H9 (cell line): Measurements from ENCODE around the gene FAS. TPM values are rescaled to one million over a fixed set of nuclear protein-coding genes. Genes with fewer than 3 reads are reported as not detected.

Source experiments
- DNase-seq: peaks from one replicate; pipeline ENCODE4 v3.0.0-alpha.2; 2017
- H2AFZ ChIP-seq: one replicate; pipeline ENCODE4 v1.6.1; 2013; ENCODE audit warnings: mild to moderate bottlenecking, low read length, control low read depth, moderate library complexity
- H2AK5ac ChIP-seq: 2 replicates; pipeline ENCODE4 v1.6.1; 2013; ENCODE audit warnings: low read length, control low read depth, mixed read lengths; ENCODE audit not compliant: insufficient read length
- H2BK120ac ChIP-seq: one replicate; pipeline ENCODE4 v1.6.1; 2013; ENCODE audit warnings: low read depth, mild to moderate bottlenecking, low read length, control low read depth, inconsistent platforms; ENCODE audit not compliant: poor library complexity, severe bottlenecking
- H2BK12ac ChIP-seq: 2 replicates; pipeline ENCODE4 v1.6.1; 2013; ENCODE audit warnings: low read length, control low read depth, mixed read lengths, low read depth; ENCODE audit not compliant: insufficient read length
- H2BK15ac ChIP-seq: 2 replicates; pipeline ENCODE4 v1.6.1; 2013; ENCODE audit warnings: low read depth, low read length, control low read depth
- H2BK20ac ChIP-seq: one replicate; pipeline ENCODE4 v1.6.1; 2013; ENCODE audit warnings: low read depth, mild to moderate bottlenecking, low read length, control low read depth, inconsistent platforms; ENCODE audit not compliant: poor library complexity, severe bottlenecking
- H2BK5ac ChIP-seq: 2 replicates; pipeline ENCODE4 v1.6.1; 2013; ENCODE audit warnings: low read length, control low read depth, mixed read lengths; ENCODE audit not compliant: insufficient read length
- H3K14ac ChIP-seq: 2 replicates; pipeline ENCODE4 v1.6.1; 2013; ENCODE audit warnings: low read length, control low read depth; ENCODE audit not compliant: insufficient read depth
- H3K18ac ChIP-seq: 2 replicates; pipeline ENCODE4 v1.6.1; 2013; ENCODE audit warnings: low read depth, mild to moderate bottlenecking, mixed read lengths, low read length, control low read depth; ENCODE audit not compliant: insufficient read length
- H3K23ac ChIP-seq: 2 replicates; pipeline ENCODE4 v1.6.1; 2013; ENCODE audit warnings: low read length, control low read depth, mixed read lengths, low read depth; ENCODE audit not compliant: insufficient read length
- H3K23me2 ChIP-seq: 2 replicates; pipeline ENCODE4 v1.6.1; 2013; ENCODE audit warnings: low read depth, mild to moderate bottlenecking, mixed read lengths, low read length, control low read depth; ENCODE audit not compliant: insufficient read length, poor library complexity, severe bottlenecking
- H3K27ac ChIP-seq: 2 replicates; pipeline ENCODE4 v1.5.1; 2013; ENCODE audit warnings: low read length, control low read depth, mixed read lengths, low read depth; ENCODE audit not compliant: insufficient read length
- H3K27me3 ChIP-seq: 2 replicates; pipeline ENCODE4 v1.6.1; 2013; ENCODE audit warnings: low read length, control low read depth, inconsistent platforms; ENCODE audit not compliant: insufficient read depth
- H3K4ac ChIP-seq: 2 replicates; pipeline ENCODE4 v1.6.1; 2013; ENCODE audit warnings: low read depth, mild to moderate bottlenecking, control low read depth, inconsistent platforms, low read length, moderate library complexity
- H3K4me1 ChIP-seq: 2 replicates; pipeline ENCODE4 v1.6.1; 2013; ENCODE audit warnings: low read length, control low read depth, inconsistent platforms; ENCODE audit not compliant: insufficient read depth
- H3K4me2 ChIP-seq: 2 replicates; pipeline ENCODE4 v1.6.1; 2013; ENCODE audit warnings: low read length, control low read depth, mixed read lengths; ENCODE audit not compliant: insufficient read length, insufficient read depth
- H3K56ac ChIP-seq: 2 replicates; pipeline ENCODE4 v1.6.1; 2013; ENCODE audit warnings: low read depth, mild to moderate bottlenecking, mixed read lengths, low read length, control low read depth; ENCODE audit not compliant: insufficient read length
- H3K79me1 ChIP-seq: 2 replicates; pipeline ENCODE4 v1.6.1; 2013; ENCODE audit warnings: low read depth, mild to moderate bottlenecking, moderate library complexity, low read length, control low read depth, inconsistent platforms; ENCODE audit not compliant: insufficient read depth, poor library complexity, severe bottlenecking
- H3K79me2 ChIP-seq: 2 replicates; pipeline ENCODE4 v1.6.1; 2013; ENCODE audit warnings: low read length, control low read depth, inconsistent platforms; ENCODE audit not compliant: insufficient read depth
- H3K9ac ChIP-seq: 2 replicates; pipeline ENCODE4 v1.6.1; 2013; ENCODE audit warnings: low read length, control low read depth, mixed read lengths; ENCODE audit not compliant: insufficient read length; ENCODE audit errors: extremely low read depth
- H3K9me3 ChIP-seq: one replicate; pipeline ENCODE4 v1.6.1; 2013; ENCODE audit warnings: low read depth, low read length, inconsistent platforms; ENCODE audit not compliant: control insufficient read depth
- H3T11ph ChIP-seq: one replicate; pipeline ENCODE4 v1.6.1; 2013; ENCODE audit warnings: mild to moderate bottlenecking, low read length, control low read depth, inconsistent platforms
- H4K20me1 ChIP-seq: one replicate; pipeline ENCODE4 v1.6.1; 2013; ENCODE audit not compliant: control insufficient read depth, insufficient read length, insufficient read depth
- H4K5ac ChIP-seq: 2 replicates; pipeline ENCODE4 v1.6.1; 2013; ENCODE audit warnings: low read depth, mild to moderate bottlenecking, mixed read lengths, low read length, control low read depth; ENCODE audit not compliant: insufficient read length
- H4K8ac ChIP-seq: replicated peaks from 2 replicates; pipeline ENCODE4 v1.6.1; 2013; ENCODE audit warnings: low read length, control low read depth, mixed read lengths, low read depth; ENCODE audit not compliant: insufficient read length
- H4K91ac ChIP-seq: 2 replicates; pipeline ENCODE4 v1.6.1; 2013; ENCODE audit warnings: low read depth, mild to moderate bottlenecking, moderate library complexity, mixed read lengths, low read length, control low read depth; ENCODE audit not compliant: insufficient read length
- H3K27ac Mint-ChIP-seq, 3 experiments: 2 replicates in 2 of 3; 3 replicates in 1 of 3; pipeline ENCODE4 v1.8.0; 2020 to 2021; ENCODE audit warnings: mixed read lengths in 3 of 3, mild to moderate bottlenecking in 1 of 3, moderate library complexity in 1 of 3
- H3K27me3 Mint-ChIP-seq: 2 replicates; pipeline ENCODE4 v1.8.0; 2021; ENCODE audit warnings: low read depth, mild to moderate bottlenecking, moderate library complexity, mixed read lengths
- H3K36me3 Mint-ChIP-seq, 3 experiments: 2 replicates in 2 of 3; 3 replicates in 1 of 3; pipeline ENCODE4 v1.8.0; 2020 to 2021; ENCODE audit warnings: low read depth in 3 of 3, mixed read lengths in 3 of 3; ENCODE audit not compliant: insufficient read depth in 1 of 3
- H3K4me1 Mint-ChIP-seq, 2 experiments: 2 replicates each; pipeline ENCODE4 v1.8.0; 2020; ENCODE audit warnings: mixed read lengths in 2 of 2
- H3K4me3 Mint-ChIP-seq, 2 experiments: 2 replicates in 1 of 2; 3 replicates in 1 of 2; pipeline ENCODE4 v1.8.0; 2020 to 2021; ENCODE audit warnings: mild to moderate bottlenecking in 2 of 2, mixed read lengths in 2 of 2, moderate library complexity in 1 of 2
- H3K9me3 Mint-ChIP-seq, 2 experiments: 2 replicates in 1 of 2; 3 replicates in 1 of 2; pipeline ENCODE4 v1.8.0; 2020; ENCODE audit warnings: mild to moderate bottlenecking in 2 of 2, mixed read lengths in 2 of 2, moderate library complexity in 1 of 2
- WGBS: extraction: QIAGEN DNeasy Blood & Tissue Kit; methylation state at CpG from one replicate; pipeline ENCODE4 v1.1.7; 2013; ENCODE audit warnings: missing lambda C conversion rate, low lambda C conversion rate, mixed read lengths; ENCODE audit not compliant: insufficient read length; ENCODE audit errors: extremely low coverage; 5-methylcytosine and 5-hydroxymethylcytosine counted together
- total RNA-seq: library from RNA; stranded (reverse); gene quantifications from 2 replicates; pipeline ENCODE4 v1.2.1, GENCODE V29; 2021
- TF ChIP-seq, protein P1 (sequence below): fragments of 200-600 bp; sonication (generic); conservative IDR thresholded peaks from 3 replicates; pipeline ENCODE4 v1.8.0; 2021; ENCODE audit warnings: antibody characterized with exemption, mild to moderate bottlenecking

FAS gene
- total RNA-seq, 1 experiment from 2014 or later: 3.0 TPM

DNA sequence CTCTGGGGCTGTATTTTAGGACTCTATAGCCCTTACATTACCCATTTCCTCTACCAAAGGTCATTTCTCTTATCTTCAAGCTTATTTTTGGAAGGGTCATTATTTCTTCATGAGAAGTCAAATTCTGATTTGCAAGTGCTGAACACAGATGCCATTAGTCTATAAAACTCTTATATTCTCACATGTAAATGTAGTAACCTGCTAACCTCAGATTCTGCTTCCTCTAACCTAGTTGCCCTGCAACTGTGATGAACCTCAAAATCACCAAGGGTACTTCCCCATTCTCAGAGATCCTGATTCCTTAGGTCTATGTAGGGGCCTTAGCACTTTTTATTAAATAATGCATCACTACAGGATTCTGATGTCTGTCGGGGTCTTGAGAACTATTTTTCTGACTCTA is 6.3 kb downstream of the FAS start:
- TF ChIP-seq, protein P1, sequence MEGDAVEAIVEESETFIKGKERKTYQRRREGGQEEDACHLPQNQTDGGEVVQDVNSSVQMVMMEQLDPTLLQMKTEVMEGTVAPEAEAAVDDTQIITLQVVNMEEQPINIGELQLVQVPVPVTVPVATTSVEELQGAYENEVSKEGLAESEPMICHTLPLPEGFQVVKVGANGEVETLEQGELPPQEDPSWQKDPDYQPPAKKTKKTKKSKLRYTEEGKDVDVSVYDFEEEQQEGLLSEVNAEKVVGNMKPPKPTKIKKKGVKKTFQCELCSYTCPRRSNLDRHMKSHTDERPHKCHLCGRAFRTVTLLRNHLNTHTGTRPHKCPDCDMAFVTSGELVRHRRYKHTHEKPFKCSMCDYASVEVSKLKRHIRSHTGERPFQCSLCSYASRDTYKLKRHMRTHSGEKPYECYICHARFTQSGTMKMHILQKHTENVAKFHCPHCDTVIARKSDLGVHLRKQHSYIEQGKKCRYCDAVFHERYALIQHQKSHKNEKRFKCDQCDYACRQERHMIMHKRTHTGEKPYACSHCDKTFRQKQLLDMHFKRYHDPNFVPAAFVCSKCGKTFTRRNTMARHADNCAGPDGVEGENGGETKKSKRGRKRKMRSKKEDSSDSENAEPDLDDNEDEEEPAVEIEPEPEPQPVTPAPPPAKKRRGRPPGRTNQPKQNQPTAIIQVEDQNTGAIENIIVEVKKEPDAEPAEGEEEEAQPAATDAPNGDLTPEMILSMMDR: no peak
- no peak overlapping the region for H3K14ac ChIP-seq
- H3T11ph ChIP-seq: no peak overlapping the region
- DNase-seq: no peak
- H2AK5ac ChIP-seq: no peak overlapping the region
- peaks cover 6% of the 10 kb centered on the region for H3K27me3 Mint-ChIP-seq
- H3K9me3 ChIP-seq: no peaks in the 10 kb centered on the region
- H4K8ac ChIP-seq: no peak overlapping the region
- no peaks in the 10 kb centered on the region for H3K4me1 ChIP-seq
- H3K9me3 Mint-ChIP-seq: no peaks in the 10 kb centered on the region
- no peak overlapping the region for H2BK20ac ChIP-seq
- H4K5ac ChIP-seq: no peak overlapping the region
- H2AFZ ChIP-seq: no peak overlapping the region
- no peak overlapping the region for H3K56ac ChIP-seq
- H3K23ac ChIP-seq: no peak overlapping the region
- H3K4me1 Mint-ChIP-seq: peaks cover 12 to 16% of the 10 kb centered on the region in 2 experiments
- no peak overlapping the region for H2BK15ac ChIP-seq
- no peak overlapping the region for H3K27ac ChIP-seq
- H2BK120ac ChIP-seq: no peak overlapping the region
- H3K9ac ChIP-seq: no peak overlapping the region
- no peaks in the 10 kb centered on the region for H3K79me2 ChIP-seq
- H3K4ac ChIP-seq: no peak overlapping the region
- no peak overlapping the region for H3K4me2 ChIP-seq
- no peaks in the 10 kb centered on the region for H3K36me3 Mint-ChIP-seq
- no peak overlapping the region for H3K18ac ChIP-seq
- H2BK5ac ChIP-seq: no peak overlapping the region
- no CpG with 5 or more reads among the region's 1 CpG for WGBS
- H3K4me3 Mint-ChIP-seq: no peak overlapping the region
- no peaks in the 10 kb centered on the region for H4K20me1 ChIP-seq
- H3K23me2 ChIP-seq: peaks cover under 1% of the 10 kb centered on the region
- H4K91ac ChIP-seq: no peak overlapping the region
- no peaks in the 10 kb centered on the region for H3K79me1 ChIP-seq
- no peak overlapping the region for H2BK12ac ChIP-seq
- no peak overlapping the region for H3K27ac Mint-ChIP-seq
- no peaks in the 10 kb centered on the region for H3K27me3 ChIP-seq
